Dermis microvascular lymphatic vessel endothelial cell (primary cell): ENCODE results near the gene ATP2B2. TPM values are rescaled to one million over a fixed set of nuclear protein-coding genes. Genes with fewer than 3 reads are reported as not detected.

Experiments
- DNase-seq, 2 donors: peaks; one replicate each; pipeline versions ENCODE4 v3.0.0 to v3.0.0-alpha.2; 2010; ENCODE audit warnings: low read depth in 2 of 2
- total RNA-seq: library from RNA; depleted of rRNA; stranded (reverse); fragments of >200 nt; gene quantifications from 2 replicates; pipeline ENCODE4 v1.2.1, GENCODE V29; 2014

The ATP2B2 gene
- total RNA-seq, 1 donor from 2014 or later, result not detected

GRCh38 chr3:10365791-10366190 lies 139.6 kb downstream of the ATP2B2 start:
- peak in 1 of 2 donors; percentile 11 for DNase-seq

- DNase-seq, result no peak
These were observed 140.1 kb downstream of the ATP2B2 start for GRCh38 chr3:10365316-10365715.

GRCh38 chr3:10364806-10365205 lies 140.6 kb downstream of the ATP2B2 start:
- no peak for DNase-seq

- DNase-seq, result no peak
These were observed 141.5 kb downstream of the ATP2B2 start for GRCh38 chr3:10363935-10364334.

- DNase-seq, result no peak
These were observed 144.0 kb downstream of the ATP2B2 start for GRCh38 chr3:10361375-10361774.

GRCh38 chr3:10360478-10360877 lies 144.9 kb downstream of the ATP2B2 start:
- DNase-seq, result no peak

GRCh38 chr3:10359761-10360161 lies 145.6 kb downstream of the ATP2B2 start:
- no peak for DNase-seq

GRCh38 chr3:10358309-10358980 lies 146.9 kb downstream of the ATP2B2 start:
- no peak for DNase-seq

- peak in 1 of 2 donors; percentile 65 for DNase-seq
These were observed 147.6 kb downstream of the ATP2B2 start for GRCh38 chr3:10357592-10358308.

- no peak for DNase-seq
These were observed 148.3 kb downstream of the ATP2B2 start for GRCh38 chr3:10357095-10357494.

- DNase-seq, result no peak
These were observed 148.9 kb downstream of the ATP2B2 start for GRCh38 chr3:10356461-10356981.

- DNase-seq, result peak; percentile 48 to 65
These were observed 150.9 kb downstream of the ATP2B2 start for GRCh38 chr3:10354361-10355015.

- DNase-seq, result peak in 1 of 2 donors; percentile 35
These were observed 151.6 kb downstream of the ATP2B2 start for GRCh38 chr3:10353661-10354360.

- DNase-seq, result peak in 1 of 2 donors; percentile 19
These were observed 152.2 kb downstream of the ATP2B2 start for GRCh38 chr3:10353160-10353559.

GRCh38 chr3:10352146-10352911 lies 153.1 kb downstream of the ATP2B2 start:
- DNase-seq, result peak in 1 of 2 donors; percentile 58

- DNase-seq, result no peak
These were observed 154.2 kb downstream of the ATP2B2 start for GRCh38 chr3:10351013-10351735.

- DNase-seq, result no peak
These were observed 154.9 kb downstream of the ATP2B2 start for GRCh38 chr3:10350324-10350985.

GRCh38 chr3:10349801-10350200 lies 155.6 kb downstream of the ATP2B2 start:
- DNase-seq, result no peak

GRCh38 chr3:10348404-10348721 lies 157.0 kb downstream of the ATP2B2 start:
- no peak for DNase-seq
